NT2/D1 (cell line): ENCODE results near the gene HES7.

Experiments
- SUZ12 ChIP-seq: IDR thresholded peaks from 2 replicates; pipeline ENCODE4 v1.6.1; 2011; ENCODE audit not compliant: insufficient read length, insufficient read depth; ENCODE audit errors: extremely low read depth
- YY1 ChIP-seq: IDR thresholded peaks from 2 replicates; pipeline ENCODE4 v1.6.1; 2011; ENCODE audit not compliant: insufficient read length, insufficient read depth
- ZNF274 ChIP-seq: IDR thresholded peaks from 2 replicates; pipeline ENCODE4 v1.6.1; 2011; ENCODE audit warnings: mild to moderate bottlenecking, low read depth, low read length

DNA sequence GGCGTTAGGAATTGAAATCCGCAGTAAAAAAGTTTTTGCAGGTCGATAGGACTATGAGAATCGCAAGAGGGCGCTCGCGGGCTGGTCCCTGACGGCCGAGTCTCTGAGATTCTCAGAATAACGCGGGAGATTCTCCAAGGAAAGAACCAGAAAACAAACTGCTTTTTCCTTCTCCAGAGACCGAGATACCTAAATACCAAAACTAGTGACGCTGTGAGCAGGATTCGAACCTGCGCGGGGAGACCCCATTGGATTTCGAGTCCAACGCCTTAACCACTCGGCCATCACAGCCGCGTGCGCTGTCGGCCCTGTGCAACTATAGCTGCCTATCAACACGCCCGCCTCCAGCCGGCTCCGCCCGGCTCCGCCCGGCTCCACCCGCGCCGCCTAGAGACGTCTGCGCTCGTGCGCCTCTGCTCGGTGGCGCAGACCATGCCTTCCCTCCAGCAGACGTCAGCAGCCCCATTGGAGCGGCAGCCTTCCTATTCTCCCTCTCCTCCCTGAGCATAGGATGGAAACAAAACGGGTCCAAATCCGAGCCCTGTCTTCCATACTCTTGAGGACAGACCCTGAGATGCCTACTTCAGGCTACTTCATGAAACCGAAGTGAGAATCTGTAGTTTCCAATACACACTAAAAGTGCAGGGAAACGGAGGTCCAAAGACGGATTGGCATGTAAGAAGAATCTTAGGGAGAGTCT, 14.9 kb upstream of the HES7 start:
- TF ChIP-seq ZNF274 = no peak
- TF ChIP-seq SUZ12 = no peak
- no peak for TF ChIP-seq YY1
